GM12892 (cell line): ENCODE measurements around the gene LIF.

Experiments
- POLR2A ChIP-seq: IDR thresholded peaks from 2 replicates; pipeline ENCODE4 v1.6.1; 2011; ENCODE audit warnings: low read depth, low read length, control low read depth
- POLR2AphosphoS5 ChIP-seq: IDR thresholded peaks from 2 replicates; pipeline ENCODE4 v1.6.1; 2011; ENCODE audit warnings: low read depth, low read length, control low read depth

- TF ChIP-seq POLR2A, result no peak
- no peak for TF ChIP-seq POLR2AphosphoS5
These were observed 44.0 kb downstream of the LIF start for GRCh38 chr22:30202531-30203006.
